Measurements from ENCODE around the gene NINL. TPM values are rescaled to one million over a fixed set of nuclear protein-coding genes. Genes with fewer than 3 reads are reported as not detected.
"Not testable (repeated sequence)": the region's sequence is repeated elsewhere in the genome, so short reads cannot be mapped to it uniquely, and the experiment has no call there.

The NINL gene
- 1.0 and 1.8 TPM in 2 replicates for total RNA-seq

GRCh38 chr20:25584905-25585704 is at the start of gene NINL:
NINL (minus strand) TSS chr20:25585531; CDS start chr20:25526587, 58,944 bp downstream.
- ATAC-seq (ENCODE audit: low read depth) (peak; percentile 79), DNase-seq (peak; percentile 38)
- TF ChIP-seq CTCF (IDR thresholded peaks at IDR 0.05), result no peak
- Mint-ChIP-seq H3K36me3 (ENCODE audit: low read depth) (no peaks in the 10 kb centered on the region), H3K9me3 (no peaks in the 10 kb centered on the region), H3K27ac (no peak within 1 kb of the TSS), H3K27me3 (peaks cover 32% of the 10 kb centered on the region), H3K4me3 (peak within 1 kb of the TSS; percentile 61), H3K4me1 (peaks cover 4% of the 10 kb centered on the region)
- intact Hi-C loops (cut with micrococcal nuclease), result loop anchor here (1.0 kb wide), 2 partner anchors 39 to 111 kb away; partner anchors contain the start of genes NANP and ZNF337
- ChIA-PET CTCF (no interaction called here), POLR2A (interaction anchor here (0.5 kb wide), 1 partner anchor 194 kb away, joined by 5 read pairs; the partner anchor contains the start of gene ABHD12)

GRCh38 chr20:25632940-25633790 is 47.8 kb upstream of the NINL start:
- DNase-seq, result no peak
- peaks cover 5% of the 10 kb centered on the region for H3K9me3 Mint-ChIP-seq
- H3K27ac Mint-ChIP-seq, result no peak overlapping the region
- CTCF ChIA-PET, result no interaction called here
- POLR2A ChIA-PET, result no interaction called here
- intact Hi-C loops (cut with micrococcal nuclease), result no loop called here
- TF ChIP-seq CTCF (IDR thresholded peaks at IDR 0.05), result no peak
- H3K4me1 Mint-ChIP-seq, result no peaks in the 10 kb centered on the region
- H3K27me3 Mint-ChIP-seq, result no peaks in the 10 kb centered on the region
- ATAC-seq (ENCODE audit: low read depth), result no peak
- no peak overlapping the region for H3K4me3 Mint-ChIP-seq
- H3K36me3 Mint-ChIP-seq (ENCODE audit: low read depth), result peaks cover 31% of the 10 kb centered on the region

GRCh38 chr20:25630615-25631014 is 45.3 kb upstream of the NINL start:
- CTCF ChIA-PET; intact Hi-C loops (cut with micrococcal nuclease); DNase-seq; H3K4me3 Mint-ChIP-seq; H3K27ac Mint-ChIP-seq; ATAC-seq (ENCODE audit: low read depth); H3K4me1 Mint-ChIP-seq; H3K27me3 Mint-ChIP-seq; POLR2A ChIA-PET; H3K9me3 Mint-ChIP-seq: not testable (repeated sequence)
- peaks cover 12% of the 10 kb centered on the region for H3K36me3 Mint-ChIP-seq (ENCODE audit: low read depth)

- TF ChIP-seq CTCF (IDR thresholded peaks at IDR 0.05), result no peak
- intact Hi-C loops (cut with micrococcal nuclease), result no loop called here
- no peaks in the 10 kb centered on the region for H3K4me1 Mint-ChIP-seq
- H3K4me3 Mint-ChIP-seq, result no peak overlapping the region
- ATAC-seq (ENCODE audit: low read depth) (no peak), DNase-seq (no peak)
- ChIA-PET POLR2A (no interaction called here), CTCF (no interaction called here)
- no peaks in the 10 kb centered on the region for H3K9me3 Mint-ChIP-seq
- peaks cover 5% of the 10 kb centered on the region for H3K36me3 Mint-ChIP-seq (ENCODE audit: low read depth)
- no peak overlapping the region for H3K27ac Mint-ChIP-seq
- H3K27me3 Mint-ChIP-seq, result no peaks in the 10 kb centered on the region
Observed at GRCh38 chr20:25629816-25630499, 44.6 kb upstream of the NINL start.

GRCh38 chr20:25626779-25627178 is 41.4 kb upstream of the NINL start:
- Mint-ChIP-seq H3K36me3 (ENCODE audit: low read depth) (peaks cover 9% of the 10 kb centered on the region), H3K4me3 (no peak overlapping the region), H3K27ac (no peak overlapping the region), H3K4me1 (peaks cover 15% of the 10 kb centered on the region), H3K9me3 (no peaks in the 10 kb centered on the region), H3K27me3 (no peaks in the 10 kb centered on the region)
- CTCF ChIA-PET, result no interaction called here
- intact Hi-C loops (cut with micrococcal nuclease), result no loop called here
- TF ChIP-seq CTCF (IDR thresholded peaks at IDR 0.05), result no peak
- ATAC-seq (ENCODE audit: low read depth) (no peak), DNase-seq (no peak)
- POLR2A ChIA-PET, result no interaction called here
